GM18907 (cell line): Measurements from ENCODE around the gene ZNF322.

Source experiments
- ATAC-seq: cut with Tn5 transposase; IDR thresholded peaks from one replicate; pipeline ENCODE4 v1.9.1; 2021; ENCODE audit warnings: mild to moderate bottlenecking, moderate library complexity; ENCODE audit not compliant: unreplicated experiment

Gene ZNF322

GRCh38 chr6:26592649-26593048 is 66.9 kb downstream of the ZNF322 start:
- ATAC-seq: no peak

- no peak for ATAC-seq
Measured at GRCh38 chr6:26588965-26589364, 70.6 kb downstream of the ZNF322 start.
